HG02588 (cell line): Measurements from ENCODE around the gene MSI2.

Experiments
- ATAC-seq: cut with Tn5 transposase; IDR thresholded peaks from one replicate; pipeline ENCODE4 v1.9.1; 2021; ENCODE audit warnings: mild to moderate bottlenecking, moderate library complexity; ENCODE audit not compliant: unreplicated experiment

The MSI2 gene

DNA sequence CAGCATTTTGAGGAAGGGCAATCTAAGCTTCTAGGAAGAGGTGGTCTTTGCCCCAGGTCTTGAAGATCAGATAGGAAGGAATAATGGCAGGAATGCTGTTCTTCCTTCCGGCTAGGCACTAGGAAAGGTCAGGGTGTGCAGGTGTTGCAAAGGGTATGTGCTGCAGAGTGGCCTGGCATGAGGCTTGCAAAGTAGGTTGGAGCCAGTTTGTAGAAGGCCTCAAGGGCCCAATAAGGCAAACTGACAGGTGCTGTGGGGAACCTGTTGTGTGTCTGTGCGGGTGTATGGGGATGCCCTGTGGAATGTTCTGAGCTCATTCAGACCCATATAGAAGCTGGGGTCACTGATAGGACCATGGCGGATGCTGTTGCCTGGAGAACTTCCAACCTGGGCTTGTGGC is 12.7 kb downstream of the MSI2 start:
- ATAC-seq, result no peak

DNA sequence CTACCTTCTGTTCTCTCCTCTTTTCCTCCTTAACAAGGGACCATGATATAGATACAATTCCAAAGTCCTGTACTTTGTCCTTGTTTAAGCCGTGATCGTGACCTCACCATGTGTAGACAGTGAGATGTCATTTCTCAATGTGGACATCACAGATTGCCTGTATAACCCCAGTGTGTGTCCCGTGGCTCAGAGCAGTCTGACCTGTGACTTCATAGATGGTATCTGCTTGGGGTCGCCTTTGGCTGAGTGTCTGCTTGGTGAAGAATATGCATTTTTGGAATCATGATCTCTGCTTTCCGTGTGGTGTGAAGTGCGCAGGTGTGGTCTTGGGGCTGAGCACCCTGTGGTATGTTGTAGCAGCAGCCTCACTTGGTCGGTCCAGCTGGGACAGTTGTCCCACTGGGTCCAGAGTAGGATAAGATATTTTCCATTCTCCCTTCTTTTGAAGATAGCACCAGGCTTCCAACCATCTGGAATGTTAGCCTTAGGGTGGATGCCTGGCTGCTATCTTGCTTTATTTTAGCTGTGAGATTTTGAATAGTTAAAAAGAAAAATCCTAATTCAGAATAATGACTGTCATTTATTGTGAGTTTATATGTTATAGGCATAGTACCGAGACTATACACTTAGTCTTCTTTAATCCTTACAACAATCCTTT is 13.4 kb downstream of the MSI2 start:
- ATAC-seq, result no peak

DNA sequence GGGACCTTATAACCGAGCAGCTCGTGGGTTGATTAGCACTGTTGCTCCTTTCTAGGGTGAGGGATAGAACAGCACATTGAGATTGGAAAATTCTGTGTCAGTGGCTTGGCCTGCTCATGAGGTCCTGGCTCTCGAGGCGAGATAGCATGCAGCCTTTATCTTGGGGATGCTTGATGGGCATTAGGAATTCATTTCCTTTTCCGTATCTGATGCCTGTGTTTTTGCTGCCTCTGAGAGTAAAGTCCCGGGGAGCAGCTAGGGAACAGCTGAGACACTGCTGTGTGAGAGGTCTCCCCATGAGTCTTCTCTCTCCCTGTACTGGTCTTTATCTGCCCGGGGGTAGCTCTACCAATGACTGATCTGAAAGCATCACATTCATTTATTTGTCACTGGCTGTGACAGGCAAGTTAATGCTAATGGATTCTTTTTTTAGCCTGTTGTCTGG is 14.5 kb downstream of the MSI2 start:
- no peak for ATAC-seq

DNA sequence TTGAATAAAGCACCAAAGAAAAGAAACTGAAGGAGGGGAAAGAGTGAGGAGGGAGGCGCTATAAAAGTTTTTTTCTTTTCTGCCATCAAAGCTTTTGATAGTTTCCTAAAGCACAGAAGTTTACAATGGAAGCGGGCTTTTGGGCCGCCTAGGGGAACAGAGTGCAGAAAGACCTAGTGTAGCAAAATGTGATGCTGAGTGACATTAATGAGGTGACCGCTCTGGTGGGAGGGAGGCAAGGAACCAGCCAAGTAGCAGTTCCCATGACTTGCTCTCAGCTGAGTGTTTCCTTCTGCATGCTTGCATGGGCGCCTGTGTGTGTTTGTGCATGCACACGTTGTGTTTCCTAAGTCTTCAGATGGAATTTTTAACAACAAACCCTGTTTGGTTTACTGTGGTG is 15.5 kb downstream of the MSI2 start:
- no peak for ATAC-seq

DNA sequence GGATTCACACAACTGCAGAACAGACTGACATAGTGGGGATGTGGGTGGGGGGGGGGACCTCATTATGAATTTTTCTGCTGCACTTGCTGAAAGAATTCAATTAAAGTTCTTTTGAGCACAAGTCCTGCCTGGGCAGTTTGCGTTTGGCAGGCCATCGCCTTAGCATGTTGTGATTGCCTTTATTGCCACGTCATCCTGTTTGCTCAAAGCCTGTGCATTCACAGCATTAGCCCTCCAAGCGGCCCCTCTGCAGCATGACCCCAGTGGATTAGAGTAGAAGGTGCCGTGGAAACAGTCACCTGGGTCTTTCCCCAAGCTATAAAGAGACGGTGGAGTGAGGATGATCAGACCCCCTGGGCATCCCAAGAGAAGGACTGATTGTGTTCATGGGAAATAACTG is 17.2 kb downstream of the MSI2 start:
- ATAC-seq, result no peak

DNA sequence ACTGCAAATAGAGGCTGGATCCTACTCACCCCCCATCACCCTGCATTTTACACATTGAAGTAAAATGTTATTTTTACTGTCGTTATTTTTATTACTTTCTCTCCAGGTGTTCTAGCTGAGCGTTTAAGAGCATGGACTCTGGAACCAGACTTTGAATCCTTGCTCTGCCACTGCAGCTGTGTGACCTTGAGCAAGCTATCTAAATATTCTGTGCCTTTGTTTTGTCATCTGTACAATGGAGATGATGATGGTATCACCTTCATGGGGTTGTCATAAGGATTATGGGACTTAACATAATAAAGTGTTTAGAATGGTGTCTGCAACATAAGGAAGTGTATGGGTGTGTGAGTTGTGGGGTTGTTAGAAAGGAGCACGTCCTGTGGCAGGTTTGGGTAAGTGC is 17.8 kb downstream of the MSI2 start:
- ATAC-seq, result no peak

DNA sequence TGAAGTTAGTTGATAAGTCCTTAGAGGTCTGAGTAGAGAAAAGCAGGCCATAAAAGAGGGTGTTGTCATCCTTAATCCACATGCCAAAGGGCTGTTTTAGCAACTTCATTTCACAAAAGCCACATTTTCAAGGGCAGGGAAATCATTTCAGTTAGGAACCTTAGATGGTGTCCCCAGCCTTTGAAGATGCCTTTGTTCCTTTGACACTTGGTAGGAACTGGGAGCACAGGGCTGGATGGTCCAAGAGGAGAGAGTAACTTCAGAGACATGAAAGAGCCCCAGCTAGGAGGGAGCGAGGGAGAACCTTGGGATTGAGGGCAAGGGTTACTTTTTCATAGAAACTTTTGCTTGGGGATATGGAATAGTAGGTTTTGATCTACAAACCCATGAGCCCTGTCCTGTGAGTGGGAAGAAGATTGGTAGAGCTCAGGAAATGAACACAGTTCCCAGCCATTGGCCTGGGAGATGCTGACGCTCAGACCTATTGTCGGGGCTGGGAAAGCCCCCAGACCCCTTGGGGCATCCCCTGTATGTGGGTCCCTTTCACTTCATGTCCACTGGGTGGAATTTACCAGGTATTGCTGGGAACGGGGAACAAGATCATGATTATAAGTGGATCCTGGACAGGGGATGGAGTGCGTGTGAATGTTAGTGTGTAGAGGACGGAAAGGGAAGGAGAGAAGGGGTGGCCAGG is 18.9 kb downstream of the MSI2 start:
- no peak for ATAC-seq

DNA sequence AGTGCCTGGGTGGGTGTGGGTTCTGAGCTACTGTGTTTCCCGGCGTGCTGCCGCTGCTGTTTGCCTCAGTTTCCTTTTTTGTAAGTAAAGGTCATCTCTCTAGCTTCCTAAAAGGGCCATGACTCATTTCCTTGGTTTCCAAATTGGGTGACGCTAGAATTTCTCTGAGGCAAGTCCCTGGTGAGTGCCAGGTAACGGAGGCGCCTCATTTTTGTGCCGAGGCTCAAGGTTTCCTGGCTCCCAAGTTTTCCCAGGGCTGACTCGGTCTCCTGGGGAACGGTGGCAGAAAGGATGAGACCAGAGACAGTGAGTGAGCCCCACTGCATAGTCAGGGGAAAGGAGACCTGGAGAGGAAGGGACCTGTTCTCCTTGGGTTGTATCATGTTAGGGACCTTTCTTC is 20.3 kb downstream of the MSI2 start:
- ATAC-seq, result no peak

DNA sequence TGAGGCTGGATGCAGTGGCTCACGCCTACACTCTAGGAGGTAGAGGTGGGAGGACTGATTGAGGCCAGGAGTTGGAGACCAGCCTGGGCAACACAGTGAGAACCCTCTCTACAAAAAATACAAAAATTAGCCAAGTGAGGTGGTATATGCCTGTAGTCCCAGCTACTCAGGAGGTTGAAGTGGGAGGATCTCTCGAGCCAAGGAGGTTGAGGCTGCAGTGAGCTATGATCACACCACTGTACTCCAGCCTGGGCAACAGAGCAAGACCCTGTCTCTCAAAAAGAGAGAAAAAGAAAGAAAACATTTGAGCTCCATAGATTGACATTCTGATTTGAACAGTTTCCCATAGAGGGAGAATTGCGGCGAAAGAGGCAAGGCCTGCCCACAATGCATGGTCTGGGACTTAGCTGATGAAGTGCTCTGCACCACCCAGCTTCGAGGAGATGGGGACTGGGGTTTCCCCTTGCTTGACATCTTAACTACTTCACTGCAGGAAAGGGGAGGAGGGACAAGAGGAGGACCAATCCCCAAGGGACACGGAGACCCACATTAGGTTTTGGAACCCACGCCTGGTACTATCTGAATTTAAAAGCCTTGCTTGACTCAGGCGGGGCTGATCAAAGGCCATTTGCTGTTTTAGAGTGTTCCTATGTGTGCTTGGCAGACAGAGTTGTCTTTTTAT is 21.7 kb downstream of the MSI2 start:
- no peak for ATAC-seq

DNA sequence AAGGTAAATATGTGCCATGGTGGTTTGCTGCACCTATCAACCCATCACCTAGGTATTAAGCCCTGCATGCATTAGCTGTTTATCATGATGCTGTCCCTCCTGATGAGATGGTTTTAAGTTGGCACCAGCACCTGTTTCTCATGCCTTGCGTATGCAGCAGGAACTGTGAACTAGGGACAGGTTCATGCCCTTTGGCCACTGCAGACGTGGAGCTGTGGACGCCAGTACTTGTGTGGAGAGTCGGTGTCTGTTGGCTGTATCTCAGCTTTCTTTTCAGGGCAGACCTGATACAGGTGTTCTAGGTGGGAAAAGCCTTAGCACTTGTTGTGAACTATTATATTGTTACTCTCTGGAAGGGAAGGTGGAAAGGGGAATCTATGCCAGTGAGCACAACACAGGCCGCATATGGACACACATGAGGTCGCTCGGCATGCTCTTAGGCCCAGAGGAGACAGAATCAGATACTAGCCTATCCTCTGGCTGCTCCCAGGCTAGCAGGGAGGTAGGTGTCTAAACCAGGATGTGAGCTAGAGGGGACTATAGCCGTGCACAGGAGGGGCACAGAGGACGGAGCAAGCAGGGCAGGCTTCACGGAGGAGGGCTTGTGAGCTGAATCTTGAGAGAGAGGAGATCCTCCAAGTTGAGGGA is 22.5 kb downstream of the MSI2 start:
- no peak for ATAC-seq

DNA sequence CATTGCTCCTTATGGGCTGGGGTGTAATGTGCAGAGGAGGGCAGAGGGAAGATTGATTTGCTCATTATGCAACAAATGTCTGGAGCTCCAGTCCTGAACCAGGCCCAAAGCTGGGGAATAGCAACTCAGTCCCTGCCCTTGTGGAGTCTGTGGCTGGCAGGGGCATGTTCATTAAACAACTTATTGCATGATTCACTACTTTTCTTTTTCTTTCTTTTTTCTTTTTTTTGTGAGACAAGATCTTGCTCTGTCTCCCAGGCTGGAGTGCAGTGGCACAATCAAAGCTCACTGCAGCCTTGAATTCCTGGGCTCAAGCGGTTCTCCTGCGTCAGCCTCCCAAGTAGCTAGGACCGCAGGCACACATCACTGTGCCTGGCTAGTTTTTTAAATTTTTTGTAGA is 23.1 kb downstream of the MSI2 start:
- ATAC-seq, result no peak

DNA sequence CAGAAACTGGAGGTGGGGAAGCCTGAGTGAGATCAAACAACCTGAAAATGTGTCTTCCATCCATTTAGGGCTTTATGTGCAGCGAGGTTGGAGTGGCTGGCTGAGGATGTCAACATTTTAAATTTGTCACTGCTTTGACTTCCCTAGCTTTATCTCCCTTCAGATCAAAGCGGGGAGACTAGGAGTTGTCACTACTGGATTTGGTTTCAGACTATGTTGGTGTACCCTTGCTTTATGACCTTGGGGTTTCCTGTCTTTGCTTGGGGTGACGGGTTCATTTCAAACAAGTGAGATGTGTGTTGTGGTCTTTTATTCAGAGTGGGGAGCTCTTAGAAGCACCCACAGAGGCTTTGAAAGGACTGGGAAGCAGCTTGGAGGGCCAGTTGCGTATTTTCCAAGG is 25.6 kb downstream of the MSI2 start:
- no peak for ATAC-seq

DNA sequence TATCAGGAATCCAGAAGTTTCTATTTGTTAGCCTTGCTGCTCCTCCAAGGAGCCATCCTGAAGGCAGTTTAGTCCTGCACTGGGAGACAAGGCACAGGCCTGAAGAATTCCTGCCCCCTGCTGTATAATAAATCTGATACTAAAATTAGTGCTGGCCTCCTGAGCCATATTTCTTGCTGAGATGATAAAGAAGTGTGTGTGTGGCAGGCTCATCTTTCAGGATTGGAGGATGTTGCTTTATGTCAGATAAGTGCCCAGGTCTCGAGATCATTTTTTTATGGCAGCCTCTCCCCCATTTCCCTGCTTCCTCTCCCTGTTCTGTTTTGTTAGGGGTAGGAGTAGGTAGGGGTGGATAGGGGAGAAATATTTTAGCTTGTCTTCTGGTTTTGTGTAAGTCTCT is 26.0 kb downstream of the MSI2 start:
- ATAC-seq, result no peak

DNA sequence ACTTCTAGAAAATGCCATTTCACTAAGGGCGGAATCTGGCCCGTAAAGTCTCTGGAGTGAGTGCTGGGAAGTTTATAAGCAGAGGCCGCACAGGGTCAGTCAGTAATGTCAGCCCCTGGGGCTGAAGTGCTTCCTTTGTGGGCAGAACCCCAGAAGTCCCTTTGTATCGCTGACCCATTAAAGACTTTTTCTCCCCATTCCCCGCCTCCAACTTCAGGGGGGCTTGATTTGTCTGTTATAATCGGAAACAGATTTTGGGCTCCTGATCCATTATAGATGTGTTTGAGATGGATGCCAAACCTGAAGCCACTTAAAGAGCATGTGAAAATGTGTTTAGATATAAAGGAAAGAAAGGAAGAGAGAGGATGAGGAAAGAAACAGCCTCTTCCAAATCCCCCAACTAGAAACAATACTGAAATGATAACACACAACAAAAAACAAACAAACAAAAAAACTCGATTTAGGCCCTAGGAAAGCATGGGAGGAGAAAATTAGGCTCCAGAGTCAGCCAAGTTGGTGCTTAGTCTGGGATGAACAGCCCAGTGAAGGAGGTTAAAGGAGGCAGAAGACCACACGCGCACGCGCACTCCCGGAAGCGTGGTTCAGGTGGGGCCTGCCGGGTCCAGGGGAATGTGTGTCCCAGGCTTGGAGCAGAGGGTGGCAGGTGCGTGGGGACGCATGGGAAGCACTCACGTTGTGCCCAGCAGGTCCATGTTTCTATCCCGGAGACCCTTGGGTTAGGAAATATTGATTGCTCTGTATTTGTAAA is 27.1 kb downstream of the MSI2 start:
- no peak for ATAC-seq

DNA sequence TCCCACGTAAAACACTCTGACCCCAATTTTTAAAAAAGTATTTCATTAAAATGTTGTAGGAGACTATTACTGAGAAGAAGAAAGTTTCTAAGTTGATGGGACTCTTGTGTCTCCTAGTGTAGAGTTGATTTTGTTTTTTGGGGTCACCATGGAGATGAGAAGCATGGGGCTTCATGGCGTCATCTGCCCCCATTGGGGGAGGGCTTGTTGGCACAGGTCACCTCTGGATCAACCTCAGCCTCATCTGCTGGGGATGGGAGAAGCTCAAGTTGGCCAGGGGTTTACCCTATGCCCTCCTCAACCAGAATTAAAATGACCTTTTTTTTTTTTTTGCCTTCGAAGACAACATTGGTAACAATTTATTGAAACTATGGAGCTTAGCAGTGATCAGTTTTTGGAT is 28.3 kb downstream of the MSI2 start:
- ATAC-seq, result no peak

DNA sequence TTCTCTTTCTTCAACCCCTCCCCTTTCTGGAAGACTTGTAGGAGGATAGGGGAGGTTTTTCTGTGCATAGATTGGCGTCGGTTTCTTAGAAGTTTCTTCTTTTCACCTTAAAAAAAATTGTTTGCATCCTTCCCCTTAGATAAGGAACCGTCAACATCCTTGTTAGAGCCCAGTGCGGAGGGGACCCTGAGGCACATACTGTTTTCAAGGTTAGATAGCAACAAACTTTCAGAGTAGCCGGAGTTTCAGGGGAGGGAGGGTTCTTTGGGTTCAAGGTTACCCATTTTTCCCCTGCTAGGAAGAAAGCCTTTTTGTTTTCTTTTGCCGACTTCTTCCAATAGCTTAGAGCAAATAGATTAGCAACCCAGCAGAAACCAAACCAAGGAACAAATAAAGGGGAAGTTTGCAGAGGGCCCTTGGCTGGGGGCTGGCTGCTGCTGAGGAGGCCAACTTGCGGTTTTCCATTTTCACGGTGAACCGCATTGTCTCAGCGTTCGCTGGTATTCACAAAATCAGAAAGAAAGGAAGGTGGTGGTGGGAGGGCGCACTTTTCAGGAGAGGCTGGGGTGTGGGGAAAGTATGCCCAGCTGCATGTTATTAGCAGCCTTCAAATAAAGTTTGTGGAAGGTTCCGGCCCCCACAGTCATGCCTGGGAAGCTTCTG is 28.8 kb downstream of the MSI2 start:
- no peak for ATAC-seq

DNA sequence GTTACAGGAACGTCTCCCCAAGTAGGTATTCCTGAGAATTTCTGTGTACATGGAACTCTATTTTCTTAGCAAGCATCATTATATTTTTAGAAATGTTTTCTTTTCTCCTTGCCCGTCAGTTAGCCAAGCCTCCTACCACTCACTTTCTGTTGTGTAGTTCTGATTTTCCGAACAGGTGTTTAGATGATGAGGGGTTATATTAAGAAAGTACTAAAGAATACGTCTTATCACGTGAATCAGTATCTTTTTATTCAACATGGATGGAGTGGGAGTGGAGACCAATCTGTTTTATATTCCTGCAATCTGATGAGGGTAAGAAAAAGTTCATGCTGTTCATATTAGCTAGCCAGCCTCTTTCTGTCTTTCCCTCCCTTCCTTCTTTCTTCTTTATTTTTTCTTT is 29.4 kb downstream of the MSI2 start:
- ATAC-seq, result no peak

DNA sequence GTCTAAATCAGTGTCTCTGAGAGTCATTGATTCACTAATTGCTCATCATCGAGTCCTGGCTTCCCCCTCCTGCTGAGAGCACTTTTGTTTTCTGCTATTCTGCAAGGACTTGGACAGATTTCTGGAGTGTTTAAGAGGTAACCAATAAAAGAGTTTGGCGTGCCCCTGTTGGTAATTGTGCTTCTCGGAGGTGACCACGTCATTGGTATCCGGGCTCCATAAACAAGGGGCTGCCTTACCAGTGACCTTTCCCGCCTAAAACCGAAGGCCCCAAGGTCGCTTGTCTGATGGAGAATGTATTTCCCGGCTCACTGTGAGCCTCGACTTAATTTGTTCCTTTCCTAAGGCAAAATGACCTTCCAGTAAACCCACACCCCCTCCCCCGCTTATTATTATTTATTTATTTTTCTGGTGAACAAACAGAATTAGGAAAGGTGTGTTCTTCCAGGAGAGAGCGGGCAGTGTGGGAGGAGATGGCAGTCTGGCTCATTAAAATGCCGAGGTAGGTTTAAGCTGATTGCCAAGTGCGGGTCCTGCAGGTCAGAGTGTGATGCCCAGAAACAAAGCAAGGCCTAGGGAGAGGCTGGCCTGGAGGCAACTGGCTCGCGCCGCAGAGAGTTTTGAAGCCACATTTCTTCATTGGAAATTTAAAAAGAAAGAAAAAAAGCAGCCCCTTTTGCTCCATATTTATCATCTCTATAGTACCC is 30.2 kb downstream of the MSI2 start:
- ATAC-seq, result no peak

DNA sequence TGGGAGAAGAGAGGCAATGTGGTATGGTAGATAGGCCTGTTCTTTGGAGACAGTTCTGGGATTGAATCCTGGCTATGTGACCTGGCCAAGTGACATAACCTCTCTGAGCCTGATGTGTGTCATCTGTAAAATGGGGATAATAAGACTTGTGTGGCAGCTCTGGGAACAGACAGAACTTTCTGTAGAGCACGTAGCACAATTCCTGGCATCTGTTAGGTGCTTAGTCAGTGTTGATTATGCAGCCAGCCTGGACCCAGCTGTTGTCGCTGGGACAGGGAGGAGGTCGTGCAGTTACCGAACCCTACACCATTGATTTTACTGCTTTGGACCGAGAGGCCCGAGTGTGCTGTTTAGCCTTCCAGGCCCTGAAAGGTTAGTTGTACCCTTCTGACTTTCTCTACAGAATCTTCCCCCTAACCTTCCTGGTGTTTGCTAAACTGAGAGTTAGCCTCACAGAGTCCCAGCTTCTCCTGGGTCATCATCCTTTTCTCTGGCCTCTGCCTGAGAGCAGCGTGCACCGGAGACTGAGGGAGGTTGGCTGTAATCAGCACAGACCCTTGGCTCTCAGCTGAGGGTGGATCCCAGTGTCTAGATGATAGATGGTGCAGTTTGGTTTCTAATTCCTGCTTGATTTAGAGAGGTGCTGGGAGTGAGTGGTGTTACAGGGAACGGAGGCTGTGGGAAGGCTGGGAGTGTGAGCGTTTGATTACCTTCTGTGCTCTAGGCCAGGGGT is 31.9 kb downstream of the MSI2 start:
- no peak for ATAC-seq
